Measurements from ENCODE around the gene CRADD. TPM values are rescaled to one million over a fixed set of nuclear protein-coding genes. Genes with fewer than 3 reads are reported as not detected.
"Not testable (repeated sequence)": the region's sequence is repeated elsewhere in the genome, so short reads cannot be mapped to it uniquely, and the experiment has no call there.

The CRADD gene
- total RNA-seq, 1 donor from 2014 or later = 10.7 TPM

DNA sequence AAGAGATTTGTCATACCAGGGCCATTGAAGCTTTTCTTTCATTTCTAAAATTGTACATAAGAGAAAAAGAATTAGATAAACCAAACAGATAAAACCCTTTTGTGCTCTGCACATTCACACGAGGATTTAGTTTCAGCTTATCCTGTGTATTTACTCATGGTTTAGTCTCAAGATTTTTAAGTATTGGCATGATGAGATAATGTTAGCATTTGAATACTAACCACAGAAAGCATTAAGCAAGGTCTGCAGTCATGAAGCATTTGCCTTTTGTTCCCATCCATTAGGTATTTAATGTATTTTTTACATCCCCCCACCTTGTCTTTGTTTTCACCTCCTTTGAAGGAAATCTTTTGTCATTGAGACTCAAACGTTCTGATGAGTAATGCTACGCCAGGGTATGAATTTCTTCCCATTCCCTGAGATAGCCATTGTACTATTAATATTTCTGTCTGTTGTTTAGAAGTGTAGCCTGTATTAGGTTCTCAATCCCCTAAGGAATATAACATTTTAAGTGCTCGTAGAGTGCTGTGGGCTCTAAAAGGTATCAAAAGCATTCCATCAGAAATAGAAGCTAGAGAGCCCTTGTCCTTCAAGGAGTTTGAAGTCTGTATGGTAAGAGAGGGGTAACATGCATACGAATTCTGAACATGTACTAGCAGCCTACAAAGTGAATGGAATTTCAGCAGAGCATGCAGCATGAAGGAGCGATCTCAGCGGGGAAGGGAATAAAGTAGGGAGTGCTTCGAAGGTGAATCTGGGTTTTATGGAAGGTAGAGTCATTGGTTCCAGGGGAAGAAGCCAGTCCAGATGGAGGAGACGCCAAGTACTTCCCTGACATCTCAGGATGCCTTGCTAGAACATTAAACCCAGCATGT, 22.3 kb downstream of the CRADD start:
- Mint-ChIP-seq H3K27me3 (ENCODE audit: low read depth) (no peaks in the 10 kb centered on the region), H3K9me3 (no peaks in the 10 kb centered on the region), H3K27ac (no peak overlapping the region), H3K4me3 (ENCODE audit: low read depth) (no peak overlapping the region), H3K4me1 (ENCODE audit: low read depth) (peaks cover 9% of the 10 kb centered on the region), H3K36me3 (ENCODE audit: low read depth) (no peaks in the 10 kb centered on the region)
- DNase-seq (ENCODE audit: low spot score) = no peak
- intact Hi-C loops (cut with micrococcal nuclease) = no loop called here

DNA sequence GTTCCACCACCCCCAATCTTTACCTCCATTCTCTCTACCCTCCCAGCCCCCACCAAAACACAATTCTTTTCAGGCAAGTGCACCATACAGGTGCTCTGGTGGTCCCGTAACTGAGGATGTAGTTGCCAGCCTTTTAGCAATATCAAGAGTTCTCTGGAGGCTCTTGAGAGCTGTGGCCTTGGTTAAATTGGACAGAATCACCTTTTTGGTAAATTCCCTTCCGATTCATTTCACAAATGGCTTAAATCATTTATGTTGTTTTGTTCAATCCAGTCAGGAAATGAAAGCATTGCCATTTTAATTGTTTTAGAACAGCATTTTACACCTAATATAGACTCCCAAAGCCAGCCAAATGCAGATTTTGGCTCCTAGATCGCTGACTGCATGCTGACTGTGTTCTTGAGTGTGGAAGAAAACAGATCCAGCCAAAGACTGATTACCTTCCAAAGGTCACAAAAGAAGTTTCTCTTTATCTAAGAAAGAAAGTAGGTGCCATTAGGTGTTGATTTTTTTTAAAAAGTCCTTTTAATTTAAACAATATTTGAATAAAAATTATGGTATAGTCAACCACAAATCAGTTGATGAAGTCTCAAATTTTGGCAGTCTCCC, 25.6 kb downstream of the CRADD start:
- H3K27me3 Mint-ChIP-seq (ENCODE audit: low read depth) = no peaks in the 10 kb centered on the region
- H3K9me3 Mint-ChIP-seq = no peaks in the 10 kb centered on the region
- H3K4me3 Mint-ChIP-seq (ENCODE audit: low read depth) = no peak overlapping the region
- intact Hi-C loops (cut with micrococcal nuclease) = no loop called here
- DNase-seq (ENCODE audit: low spot score) = no peak
- H3K36me3 Mint-ChIP-seq (ENCODE audit: low read depth) = no peaks in the 10 kb centered on the region
- peaks cover 12% of the 10 kb centered on the region for H3K4me1 Mint-ChIP-seq (ENCODE audit: low read depth)
- H3K27ac Mint-ChIP-seq = no peak overlapping the region

DNA sequence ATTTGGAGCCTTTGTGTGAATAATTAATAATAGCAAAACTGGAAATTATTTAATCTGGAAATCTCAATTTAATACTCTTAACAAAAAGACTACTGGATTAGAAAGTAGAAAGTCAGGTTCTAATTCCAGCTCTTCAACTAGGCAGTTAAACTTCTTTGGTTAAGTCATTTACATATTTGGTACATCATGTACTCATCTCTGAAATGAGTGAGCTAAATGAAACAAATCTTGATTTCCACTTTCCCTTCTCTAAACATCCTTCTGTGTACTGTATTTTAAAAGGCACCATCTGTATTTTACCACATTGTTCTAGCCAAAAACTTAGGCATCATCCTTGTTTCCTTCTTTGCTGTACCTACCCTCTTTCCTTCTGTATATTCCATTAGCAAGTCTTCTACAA, 26.9 kb downstream of the CRADD start:
- H3K27me3 Mint-ChIP-seq (ENCODE audit: low read depth) = no peaks in the 10 kb centered on the region
- H3K36me3 Mint-ChIP-seq (ENCODE audit: low read depth) = peaks cover under 1% of the 10 kb centered on the region
- no peak for DNase-seq (ENCODE audit: low spot score)
- intact Hi-C loops (cut with micrococcal nuclease) = no loop called here
- H3K4me3 Mint-ChIP-seq (ENCODE audit: low read depth) = no peak overlapping the region
- H3K27ac Mint-ChIP-seq = no peak overlapping the region
- peaks cover 9% of the 10 kb centered on the region for H3K4me1 Mint-ChIP-seq (ENCODE audit: low read depth)
- peaks cover 9% of the 10 kb centered on the region for H3K9me3 Mint-ChIP-seq

DNA sequence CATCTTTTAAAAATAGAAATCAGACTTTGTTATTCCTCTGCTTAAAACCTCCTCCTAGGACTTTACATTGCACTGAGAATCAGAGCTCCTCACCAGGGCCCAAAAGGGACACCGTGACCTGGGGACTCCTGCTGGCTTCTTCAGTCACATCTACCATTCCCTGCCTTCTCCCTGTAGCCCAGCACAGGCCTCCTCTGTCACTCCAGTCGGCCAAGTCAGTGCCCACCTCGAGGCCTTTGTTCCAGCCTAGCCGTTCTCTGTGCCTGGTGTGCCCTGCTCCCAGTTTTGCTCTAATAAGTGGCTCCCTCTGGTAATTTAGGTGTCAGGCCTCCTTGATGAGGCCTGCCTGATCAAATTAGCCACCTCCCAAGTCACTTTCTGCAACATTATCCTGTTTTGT, 27.4 kb downstream of the CRADD start:
- Mint-ChIP-seq H3K27me3 (ENCODE audit: low read depth) (no peaks in the 10 kb centered on the region), H3K27ac (no peak overlapping the region), H3K4me3 (ENCODE audit: low read depth) (no peak overlapping the region), H3K9me3 (peaks cover 14% of the 10 kb centered on the region), H3K36me3 (ENCODE audit: low read depth) (peaks cover 5% of the 10 kb centered on the region), H3K4me1 (ENCODE audit: low read depth) (peaks cover 5% of the 10 kb centered on the region)
- intact Hi-C loops (cut with micrococcal nuclease) = no loop called here
- DNase-seq (ENCODE audit: low spot score) = no peak

DNA sequence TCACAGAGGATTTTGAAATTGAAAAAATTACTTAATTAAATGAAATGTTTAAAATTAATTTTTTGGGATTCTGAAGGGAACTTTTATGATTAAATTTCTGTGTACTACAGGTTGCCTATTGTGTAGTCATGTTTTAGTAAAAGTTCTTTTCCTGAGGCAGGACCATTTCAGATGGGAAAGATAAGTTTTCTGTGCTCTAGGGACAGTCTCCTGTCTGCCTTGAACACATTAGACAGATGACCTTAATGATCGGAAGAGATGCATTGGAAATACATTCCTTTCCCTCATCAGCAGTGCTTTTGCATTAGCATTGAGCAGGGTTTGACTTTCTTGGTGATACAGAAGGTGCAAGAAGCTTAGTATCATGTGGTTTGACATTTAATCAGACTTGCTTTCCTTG, 28.1 kb downstream of the CRADD start:
- peaks cover 11% of the 10 kb centered on the region for H3K36me3 Mint-ChIP-seq (ENCODE audit: low read depth)
- no peak overlapping the region for H3K27ac Mint-ChIP-seq
- peaks cover 5% of the 10 kb centered on the region for H3K4me1 Mint-ChIP-seq (ENCODE audit: low read depth)
- H3K27me3 Mint-ChIP-seq (ENCODE audit: low read depth) = no peaks in the 10 kb centered on the region
- intact Hi-C loops (cut with micrococcal nuclease) = no loop called here
- DNase-seq (ENCODE audit: low spot score) = no peak
- H3K9me3 Mint-ChIP-seq = peaks cover 20% of the 10 kb centered on the region
- no peak overlapping the region for H3K4me3 Mint-ChIP-seq (ENCODE audit: low read depth)

DNA sequence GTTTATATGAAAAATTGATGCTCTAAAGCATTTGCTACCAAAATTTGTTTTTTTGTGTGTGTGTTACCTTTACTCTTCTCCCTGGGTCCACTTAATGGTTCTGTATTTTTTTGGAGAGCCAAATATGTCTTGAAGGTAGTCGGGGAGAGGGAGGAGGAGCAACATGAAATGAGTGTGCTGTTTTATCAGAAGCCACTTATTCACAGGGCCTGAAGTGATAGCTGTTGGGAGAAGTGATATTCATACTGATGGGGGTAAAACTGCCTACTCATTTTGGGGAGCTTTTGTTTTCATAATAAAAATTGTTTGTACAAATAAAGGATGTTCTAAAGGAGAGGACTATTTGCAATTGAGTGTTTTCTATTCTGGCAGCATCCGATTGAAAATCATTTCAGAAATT, 29.2 kb downstream of the CRADD start:
- H3K4me1 Mint-ChIP-seq (ENCODE audit: low read depth) = peaks cover 5% of the 10 kb centered on the region
- no peak overlapping the region for H3K27ac Mint-ChIP-seq
- intact Hi-C loops (cut with micrococcal nuclease) = no loop called here
- no peak overlapping the region for H3K4me3 Mint-ChIP-seq (ENCODE audit: low read depth)
- H3K27me3 Mint-ChIP-seq (ENCODE audit: low read depth) = no peaks in the 10 kb centered on the region
- DNase-seq (ENCODE audit: low spot score) = no peak
- H3K9me3 Mint-ChIP-seq = peaks cover 31% of the 10 kb centered on the region
- H3K36me3 Mint-ChIP-seq (ENCODE audit: low read depth) = peaks cover 11% of the 10 kb centered on the region

DNA sequence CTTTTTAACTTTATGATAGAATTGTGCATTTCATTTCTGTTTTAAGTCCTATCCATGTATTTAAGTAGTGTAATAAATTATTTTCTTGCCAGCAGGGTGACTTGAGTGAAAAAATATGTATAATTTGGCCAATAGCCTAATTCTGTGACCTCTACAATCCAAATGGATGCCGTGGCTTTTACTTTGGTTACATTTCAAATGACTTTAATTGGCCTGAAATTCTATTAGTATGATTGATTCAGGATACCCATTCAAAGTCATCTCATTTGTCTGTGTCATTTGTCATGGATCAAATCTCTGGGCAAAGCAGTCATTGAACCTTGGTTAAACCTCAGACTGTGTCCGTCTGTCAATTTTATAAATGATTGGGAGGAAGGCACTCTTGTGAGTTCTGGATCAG, 29.6 kb downstream of the CRADD start:
- intact Hi-C loops (cut with micrococcal nuclease) = no loop called here
- H3K36me3 Mint-ChIP-seq (ENCODE audit: low read depth) = peaks cover 11% of the 10 kb centered on the region
- H3K27ac Mint-ChIP-seq = no peak overlapping the region
- H3K9me3 Mint-ChIP-seq = peaks cover 33% of the 10 kb centered on the region
- H3K27me3 Mint-ChIP-seq (ENCODE audit: low read depth) = no peaks in the 10 kb centered on the region
- H3K4me1 Mint-ChIP-seq (ENCODE audit: low read depth) = peaks cover 5% of the 10 kb centered on the region
- no peak overlapping the region for H3K4me3 Mint-ChIP-seq (ENCODE audit: low read depth)
- DNase-seq (ENCODE audit: low spot score) = no peak

DNA sequence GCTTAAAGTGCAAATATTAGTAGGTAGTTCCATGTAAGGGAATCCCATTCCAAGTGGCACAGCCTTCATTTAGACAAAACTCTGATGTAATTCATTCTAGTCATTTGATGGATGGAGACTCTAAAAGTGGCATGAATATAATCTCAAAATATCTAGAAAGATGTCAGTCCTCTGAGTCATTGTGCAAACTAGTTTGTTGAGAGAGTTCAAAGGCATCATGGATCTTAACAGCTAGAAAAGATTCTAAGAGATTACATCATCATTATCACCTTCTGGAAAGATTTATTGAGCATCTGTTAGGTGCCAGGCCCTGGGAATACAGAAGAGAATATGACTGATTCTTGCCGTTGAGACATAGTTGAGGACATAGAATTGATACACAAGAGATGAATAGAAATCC, 30.7 kb downstream of the CRADD start:
- H3K4me1 Mint-ChIP-seq (ENCODE audit: low read depth) = peaks cover 5% of the 10 kb centered on the region
- peaks cover 11% of the 10 kb centered on the region for H3K36me3 Mint-ChIP-seq (ENCODE audit: low read depth)
- intact Hi-C loops (cut with micrococcal nuclease) = no loop called here

DNA sequence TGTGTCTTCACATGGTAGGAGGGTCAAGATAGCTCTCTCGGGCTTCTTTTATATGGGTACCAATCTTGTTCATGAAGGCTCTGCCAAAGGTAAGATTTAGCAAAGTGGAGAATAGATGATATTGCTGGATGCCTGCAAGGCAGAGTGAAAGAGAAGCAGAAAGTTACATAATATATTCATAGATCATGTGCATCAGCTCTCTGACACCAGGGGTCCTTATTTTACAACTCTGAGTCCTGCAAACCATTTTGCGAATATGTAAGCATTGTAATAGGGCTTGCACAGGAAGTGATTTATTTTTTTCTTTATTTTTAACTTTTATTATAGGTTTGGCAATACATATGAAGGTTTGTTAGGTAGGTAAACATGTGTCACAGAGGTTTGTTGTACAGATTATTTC, 31.8 kb downstream of the CRADD start:
- H3K9me3 Mint-ChIP-seq = peaks cover 33% of the 10 kb centered on the region
- no peak overlapping the region for H3K4me3 Mint-ChIP-seq (ENCODE audit: low read depth)
- peaks cover 11% of the 10 kb centered on the region for H3K36me3 Mint-ChIP-seq (ENCODE audit: low read depth)
- DNase-seq (ENCODE audit: low spot score) = no peak
- intact Hi-C loops (cut with micrococcal nuclease) = no loop called here
- H3K4me1 Mint-ChIP-seq (ENCODE audit: low read depth) = peaks cover 5% of the 10 kb centered on the region
- H3K27ac Mint-ChIP-seq = no peak overlapping the region
- no peaks in the 10 kb centered on the region for H3K27me3 Mint-ChIP-seq (ENCODE audit: low read depth)

More for the DNA sequence above, 30.7 kb downstream of the CRADD start:
- Mint-ChIP-seq H3K27ac (no peak overlapping the region), H3K4me3 (ENCODE audit: low read depth) (no peak overlapping the region), H3K27me3 (ENCODE audit: low read depth) (no peaks in the 10 kb centered on the region), H3K9me3 (peaks cover 33% of the 10 kb centered on the region)
- DNase-seq (ENCODE audit: low spot score) = no peak

DNA sequence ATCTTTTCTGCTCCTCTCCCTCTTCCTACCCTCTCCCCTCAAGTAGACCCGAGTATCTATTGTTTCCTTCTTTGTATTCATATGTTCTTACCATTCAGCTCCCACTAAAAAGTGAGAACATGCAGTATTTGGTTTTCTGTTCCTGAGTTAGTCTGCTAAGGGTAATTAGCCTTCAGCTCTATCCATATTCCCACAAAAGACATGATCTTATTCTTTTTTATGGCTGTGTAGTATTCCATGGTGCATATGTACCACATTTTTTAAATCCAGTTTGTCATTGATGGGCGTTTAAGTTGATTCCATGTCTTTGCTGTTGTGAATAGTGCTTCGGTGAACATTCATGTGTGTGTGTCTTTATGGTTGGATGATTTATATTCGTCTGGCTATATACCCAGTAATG, 32.2 kb downstream of the CRADD start:
- Mint-ChIP-seq H3K4me1 (ENCODE audit: low read depth) (peaks cover 3% of the 10 kb centered on the region), H3K27me3 (ENCODE audit: low read depth) (no peaks in the 10 kb centered on the region), H3K4me3 (ENCODE audit: low read depth) (no peak overlapping the region), H3K9me3 (peaks cover 33% of the 10 kb centered on the region), H3K27ac (no peak overlapping the region), H3K36me3 (ENCODE audit: low read depth) (peaks cover 11% of the 10 kb centered on the region)
- no peak for DNase-seq (ENCODE audit: low spot score)
- intact Hi-C loops (cut with micrococcal nuclease) = no loop called here

DNA sequence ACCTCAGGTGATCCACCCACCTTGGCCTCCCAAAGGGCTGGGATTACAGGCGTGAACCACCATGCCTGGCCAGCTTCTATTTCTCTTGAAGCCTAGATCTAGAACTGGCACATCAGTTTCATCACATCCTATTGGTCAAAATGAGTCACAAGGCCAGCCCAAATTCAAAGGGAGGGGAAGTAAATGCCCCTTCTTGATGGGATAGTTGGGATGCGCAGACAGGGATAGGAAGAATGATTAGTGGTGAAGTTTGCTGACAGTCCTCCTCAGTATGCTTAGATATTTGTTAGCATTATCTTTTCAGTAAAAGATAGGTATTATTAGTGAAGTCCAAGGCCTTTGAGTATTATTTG, 33.4 kb downstream of the CRADD start:
- Mint-ChIP-seq H3K4me3 (ENCODE audit: low read depth) (no peak overlapping the region), H3K27ac (no peak overlapping the region), H3K4me1 (ENCODE audit: low read depth) (peaks cover 2% of the 10 kb centered on the region), H3K36me3 (ENCODE audit: low read depth) (peaks cover 11% of the 10 kb centered on the region), H3K27me3 (ENCODE audit: low read depth) (no peaks in the 10 kb centered on the region), H3K9me3 (peaks cover 33% of the 10 kb centered on the region)
- no peak for DNase-seq (ENCODE audit: low spot score)
- intact Hi-C loops (cut with micrococcal nuclease) = no loop called here

DNA sequence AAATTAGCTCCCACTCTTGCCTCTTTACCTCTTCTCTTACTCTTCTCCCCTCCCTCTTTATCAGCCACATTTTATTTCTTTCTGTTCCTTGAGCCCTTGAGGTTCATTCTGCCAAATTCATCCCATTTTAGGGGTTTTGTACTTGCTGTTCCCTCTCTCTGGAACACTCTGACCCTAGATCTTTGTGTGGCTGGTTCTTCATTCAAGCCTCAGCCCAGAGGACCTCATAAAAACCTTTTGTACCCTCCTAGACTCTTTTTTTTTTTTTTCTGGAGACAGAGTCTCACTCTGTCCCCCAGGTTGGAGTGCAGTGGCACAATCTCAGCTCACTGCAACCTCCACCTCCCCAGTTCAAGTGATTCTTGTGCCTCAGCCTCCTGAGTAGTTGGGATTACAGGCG, 34.3 kb downstream of the CRADD start:
- H3K4me1 Mint-ChIP-seq (ENCODE audit: low read depth); H3K4me3 Mint-ChIP-seq (ENCODE audit: low read depth); H3K27ac Mint-ChIP-seq; DNase-seq (ENCODE audit: low spot score); H3K27me3 Mint-ChIP-seq (ENCODE audit: low read depth); intact Hi-C loops (cut with micrococcal nuclease): not testable (repeated sequence)
- Mint-ChIP-seq H3K9me3 (peaks cover 33% of the 10 kb centered on the region), H3K36me3 (ENCODE audit: low read depth) (peaks cover 11% of the 10 kb centered on the region)

DNA sequence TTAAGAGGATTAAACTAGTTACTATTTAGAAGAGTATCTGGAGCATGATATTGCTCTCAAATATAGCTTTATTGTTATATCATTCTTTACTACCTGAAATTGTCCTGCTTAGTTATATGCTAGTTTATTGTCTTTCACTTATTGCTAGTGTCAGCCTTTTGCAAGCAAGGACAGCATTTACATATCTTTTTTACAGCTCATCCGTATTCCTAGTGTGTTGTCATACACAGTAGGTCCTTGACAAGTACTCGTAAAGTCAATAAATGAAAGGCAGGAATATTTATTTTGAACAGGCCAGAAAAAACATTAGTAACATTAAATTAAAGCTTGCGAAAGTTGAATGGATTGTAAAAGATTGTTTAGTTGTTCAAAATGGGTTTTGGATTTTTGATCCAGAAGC, 35.0 kb downstream of the CRADD start:
- Mint-ChIP-seq H3K27ac (no peak overlapping the region), H3K36me3 (ENCODE audit: low read depth) (peaks cover 11% of the 10 kb centered on the region), H3K4me3 (ENCODE audit: low read depth) (no peak overlapping the region), H3K9me3 (peaks cover 33% of the 10 kb centered on the region), H3K4me1 (ENCODE audit: low read depth) (no peaks in the 10 kb centered on the region), H3K27me3 (ENCODE audit: low read depth) (no peaks in the 10 kb centered on the region)
- DNase-seq (ENCODE audit: low spot score) = no peak
- intact Hi-C loops (cut with micrococcal nuclease) = no loop called here
